B cell (primary cell): ENCODE data around the gene HAT1. TPM values are rescaled to one million over a fixed set of nuclear protein-coding genes. Genes with fewer than 3 reads are reported as not detected.
A peak's percentile ranks its signal among the peaks of the same experiment; 100 is the strongest.

Experiments used
- ATAC-seq: fragments of 200-7000 bp; cut with Tn5 transposase; one replicate; pipeline ENCODE4 v1.10.0; 2021; ENCODE audit warnings: low read depth, mild to moderate bottlenecking, moderate number of reproducible peaks, moderate library complexity
- CTCF ChIA-PET: fragments of 350-600 bp; sonication (Branson Sonifier 250); formaldehyde crosslinking; loops from one replicate; lab custom pipeline; 2021; ENCODE audit warnings: antibody characterized with exemption, inconsistent platforms; lab: Charles Lee
- POLR2A ChIA-PET: fragments of 350-600 bp; sonication (Branson Sonifier 250); formaldehyde crosslinking; loops from one replicate; lab custom pipeline; 2021; ENCODE audit warnings: antibody characterized with exemption; lab: Charles Lee
- DNase-seq: peaks from one replicate; pipeline ENCODE4 v3.0.0; 2013
- H2AFZ ChIP-seq: 2 replicates; pipeline ENCODE4 v1.6.1; 2012; ENCODE audit warnings: mild to moderate bottlenecking, low read depth, low read length; ENCODE audit not compliant: insufficient read depth, poor library complexity, severe bottlenecking
- H3K27ac ChIP-seq, 2 donors: 1 replicate in 1 of 2; 2 replicates in 1 of 2; pipeline ENCODE4 v1.5.1; 2012 to 2013; ENCODE audit warnings: low read length in 2 of 2, mild to moderate bottlenecking in 2 of 2, moderate library complexity in 1 of 2
- H3K27me3 ChIP-seq, 4 experiments: fragments of 200-600 bp in 1 of 4; sonication (generic) in 1 of 4; replicated peaks in 1 of 4; 1 replicate in 2 of 4; 2 replicates in 2 of 4; pipeline versions ENCODE4 v1.6.1 to v1.7.0; 2013 to 2016; ENCODE audit warnings: low read length in 3 of 4, mild to moderate bottlenecking in 2 of 4, mixed read lengths in 1 of 4, moderate library complexity in 1 of 4; ENCODE audit not compliant: insufficient read depth in 4 of 4, control insufficient read depth in 3 of 4; ENCODE audit errors: control extremely low read depth in 1 of 4
- H3K36me3 ChIP-seq, 2 experiments: replicated peaks in 1 of 2; 1 replicate in 1 of 2; 2 replicates in 1 of 2; pipeline versions ENCODE4 v1.6.1 to v1.7.1; 2013; ENCODE audit warnings: low read length in 1 of 2; ENCODE audit not compliant: insufficient read depth in 2 of 2, control insufficient read depth in 1 of 2; ENCODE audit errors: control extremely low read depth in 1 of 2, extremely low read depth in 1 of 2
- H3K4me1 ChIP-seq, 2 donors: fragments of 200-600 bp in 1 of 2; sonication (generic) in 1 of 2; 1 replicate in 1 of 2; 2 replicates in 1 of 2; pipeline versions ENCODE4 v1.5.1 to v1.6.1; 2013 to 2017; ENCODE audit warnings: low read length in 2 of 2; ENCODE audit not compliant: control insufficient read depth in 2 of 2, insufficient read depth in 2 of 2
- H3K4me2 ChIP-seq: replicated peaks from 2 replicates; pipeline ENCODE3; 2012; ENCODE audit warnings: mild to moderate bottlenecking, low read depth, low read length; ENCODE audit not compliant: poor library complexity, severe bottlenecking
- H3K4me3 ChIP-seq, 5 experiments: fragments of 200-600 bp in 1 of 5; sonication (generic) in 1 of 5; 1 replicate in 3 of 5; 2 replicates in 2 of 5; pipeline versions ENCODE4 v1.5.1 to v1.7.0; 2011 to 2016; ENCODE audit warnings: low read length in 4 of 5, mild to moderate bottlenecking in 4 of 5, low read depth in 2 of 5, control low read depth in 1 of 5, moderate library complexity in 1 of 5; ENCODE audit not compliant: insufficient read depth in 1 of 5; ENCODE audit errors: control extremely low read depth in 1 of 5, extremely low read depth in 1 of 5
- H3K79me2 ChIP-seq: fragments of 200-600 bp; sonication (generic); one replicate; pipeline ENCODE4 v1.6.0; 2016; ENCODE audit warnings: low read length; ENCODE audit not compliant: control insufficient read depth, insufficient read depth
- H3K9ac ChIP-seq: fragments of 200-600 bp; sonication (generic); 2 replicates; pipeline ENCODE4 v1.6.1; 2017; ENCODE audit warnings: mild to moderate bottlenecking, low read length, moderate library complexity
- H3K9me3 ChIP-seq, 3 donors: one replicate each; pipeline versions ENCODE4 v1.6.1 to v1.7.1; 2013; ENCODE audit warnings: low read length in 2 of 3; ENCODE audit not compliant: control insufficient read depth in 2 of 3, insufficient read depth in 1 of 3; ENCODE audit errors: control extremely low read depth in 1 of 3
- H4K20me1 ChIP-seq: 2 replicates; pipeline ENCODE4 v1.6.0; 2012; ENCODE audit warnings: mild to moderate bottlenecking, low read length; ENCODE audit not compliant: insufficient read depth, control insufficient read depth, poor library complexity, severe bottlenecking
- H3K27ac Mint-ChIP-seq: one replicate; pipeline ENCODE4 v1.8.0; 2021; ENCODE audit warnings: mixed read lengths
- H3K27me3 Mint-ChIP-seq: one replicate; pipeline ENCODE4 v1.8.0; 2021; ENCODE audit warnings: mixed read lengths
- H3K4me1 Mint-ChIP-seq: one replicate; pipeline ENCODE4 v1.8.0; 2021; ENCODE audit warnings: mixed read lengths
- H3K4me3 Mint-ChIP-seq: one replicate; pipeline ENCODE4 v1.8.0; 2021; ENCODE audit warnings: mixed read lengths
- H3K9me3 Mint-ChIP-seq: one replicate; pipeline ENCODE4 v1.8.0; 2022; ENCODE audit warnings: mixed read lengths; ENCODE audit not compliant: insufficient read depth
- EZH2 ChIP-seq: IDR thresholded peaks from 2 replicates; pipeline ENCODE4 v1.6.1; 2012; ENCODE audit warnings: borderline replicate concordance, low read depth, mild to moderate bottlenecking, moderate library complexity, low read length; ENCODE audit not compliant: insufficient read depth, poor library complexity, severe bottlenecking
- WGBS: methylation state at CpG from one replicate; pipeline ENCODE4 v1.1.5; 2013; ENCODE audit warnings: missing lambda C conversion rate; ENCODE audit not compliant: insufficient coverage; 5-methylcytosine and 5-hydroxymethylcytosine counted together
- intact Hi-C: fragments of 100-400 bp; cut with micrococcal nuclease; formaldehyde crosslinking; loops from one replicate; pipeline ENCODE4 v1.10.0; 2022
- polyA plus RNA-seq: library from polyadenylated mRNA; depleted of rRNA; stranded (reverse); fragments of >200 nt; gene quantifications from 2 replicates; pipeline ENCODE4 v1.2.3, GENCODE V29; 2012
- total RNA-seq, 2 donors: library from RNA; stranded (reverse); fragments of 120-200 nt in 1 of 2; gene quantifications; 1 replicate in 1 of 2; 2 replicates in 1 of 2; pipeline versions ENCODE4 v1.2.3 to v1.2.4, GENCODE V29; 2013 to 2022
- TF ChIP-seq, protein P1 (sequence below): fragments of 200-600 bp; IDR thresholded peaks from one replicate; pipeline ENCODE4 v1.8.0; 2022; ENCODE audit warnings: antibody characterized with exemption, mild to moderate bottlenecking

Gene HAT1
- total and polyA plus RNA-seq, 2 donors (not counting 1 experiment from before 2014, with no cell fraction given): 12.0 to 25.1 TPM

DNA sequence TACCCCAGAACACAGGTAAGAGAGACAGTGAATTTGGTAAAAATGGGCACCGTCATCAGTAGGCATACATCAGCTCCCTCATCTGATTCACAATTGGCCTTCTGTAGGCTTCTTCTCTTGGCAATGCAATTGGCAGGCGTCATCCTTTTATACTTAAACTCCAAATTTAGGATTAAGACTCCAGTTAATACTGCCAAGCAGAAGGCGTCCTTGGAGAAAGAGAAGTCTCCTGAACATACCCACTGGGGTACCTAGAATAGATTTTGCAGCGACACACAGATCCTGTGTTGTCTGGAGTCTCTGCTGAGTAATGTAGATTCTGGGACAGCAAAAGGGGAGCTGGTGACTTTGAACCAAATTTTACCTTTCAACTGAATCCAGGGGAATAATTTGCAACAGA is 76.9 kb downstream of the HAT1 start:
- H3K27me3 ChIP-seq: peaks cover 0 to 7% (median 0%) of the 10 kb centered on the region in 4 experiments
- Mint-ChIP-seq H3K27ac (peak overlapping the region; percentile 79), H3K27me3 (peaks cover 10% of the 10 kb centered on the region), H3K4me1 (peaks cover 18% of the 10 kb centered on the region), H3K4me3 (peak overlapping the region; percentile 98), H3K9me3 (no peaks in the 10 kb centered on the region)
- H3K4me1 ChIP-seq: peaks cover 13 to 14% of the 10 kb centered on the region in 2 donors
- H3K9me3 ChIP-seq: no peaks in the 10 kb centered on the region
- no peaks in the 10 kb centered on the region for H3K36me3 ChIP-seq
- 0% methylated on average over 1 of the region's 4 CpGs for WGBS
- peak overlapping the region; percentile 96 for H3K9ac ChIP-seq
- H4K20me1 ChIP-seq: no peaks in the 10 kb centered on the region
- peak overlapping the region; percentile 55 to 93 (median 83) for H3K4me3 ChIP-seq
- peak overlapping the region; percentile 100 for H2AFZ ChIP-seq
- ATAC-seq: no peak
- H3K79me2 ChIP-seq: no peaks in the 10 kb centered on the region
- H3K4me2 ChIP-seq: peak overlapping the region; percentile 88
- POLR2A ChIA-PET: no interaction called here
- H3K27ac ChIP-seq: peak overlapping the region in 1 of 2 donors; percentile 73
- TF ChIP-seq, protein P1, sequence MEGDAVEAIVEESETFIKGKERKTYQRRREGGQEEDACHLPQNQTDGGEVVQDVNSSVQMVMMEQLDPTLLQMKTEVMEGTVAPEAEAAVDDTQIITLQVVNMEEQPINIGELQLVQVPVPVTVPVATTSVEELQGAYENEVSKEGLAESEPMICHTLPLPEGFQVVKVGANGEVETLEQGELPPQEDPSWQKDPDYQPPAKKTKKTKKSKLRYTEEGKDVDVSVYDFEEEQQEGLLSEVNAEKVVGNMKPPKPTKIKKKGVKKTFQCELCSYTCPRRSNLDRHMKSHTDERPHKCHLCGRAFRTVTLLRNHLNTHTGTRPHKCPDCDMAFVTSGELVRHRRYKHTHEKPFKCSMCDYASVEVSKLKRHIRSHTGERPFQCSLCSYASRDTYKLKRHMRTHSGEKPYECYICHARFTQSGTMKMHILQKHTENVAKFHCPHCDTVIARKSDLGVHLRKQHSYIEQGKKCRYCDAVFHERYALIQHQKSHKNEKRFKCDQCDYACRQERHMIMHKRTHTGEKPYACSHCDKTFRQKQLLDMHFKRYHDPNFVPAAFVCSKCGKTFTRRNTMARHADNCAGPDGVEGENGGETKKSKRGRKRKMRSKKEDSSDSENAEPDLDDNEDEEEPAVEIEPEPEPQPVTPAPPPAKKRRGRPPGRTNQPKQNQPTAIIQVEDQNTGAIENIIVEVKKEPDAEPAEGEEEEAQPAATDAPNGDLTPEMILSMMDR: no peak
- TF ChIP-seq EZH2: no peak
- intact Hi-C loops: loop anchor here (1.0 to 2.0 kb wide), 3 partner anchors 77 to 558 kb away; partner anchors contain the start of genes HAT1, PDK1 and SLC25A12
- CTCF ChIA-PET: no interaction called here
- DNase-seq: no peak
